HG03565 (cell line): ENCODE results near the gene ESPL1.
"Not testable (repeated sequence)": the region's sequence is repeated elsewhere in the genome, so short reads cannot be mapped to it uniquely, and the experiment has no call there.

Experiments
- ATAC-seq: cut with Tn5 transposase; IDR thresholded peaks from one replicate; pipeline ENCODE4 v1.9.1; 2021; ENCODE audit warnings: mild to moderate bottlenecking, moderate library complexity; ENCODE audit not compliant: unreplicated experiment

Gene ESPL1

DNA sequence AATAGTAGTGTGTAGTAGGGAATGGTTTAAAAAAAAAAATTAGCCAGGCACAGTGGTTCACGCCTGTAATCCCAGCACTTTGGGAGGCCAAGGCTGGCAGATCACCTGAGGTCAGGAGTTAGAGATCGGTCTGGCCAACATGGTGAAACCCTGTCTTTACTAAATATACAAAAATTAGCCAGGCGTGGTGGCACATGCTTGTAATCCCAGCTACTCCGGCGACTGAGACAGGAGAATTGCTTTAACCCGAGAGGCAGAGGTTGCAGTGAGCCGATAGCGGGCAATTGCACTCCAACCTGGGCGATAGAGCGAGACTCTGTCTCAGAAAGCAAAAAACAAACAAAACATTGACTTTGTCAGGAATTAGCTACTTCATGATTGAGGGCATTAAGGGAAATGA lies 29.0 kb downstream of the ESPL1 start:
- not testable (repeated sequence) for ATAC-seq

DNA sequence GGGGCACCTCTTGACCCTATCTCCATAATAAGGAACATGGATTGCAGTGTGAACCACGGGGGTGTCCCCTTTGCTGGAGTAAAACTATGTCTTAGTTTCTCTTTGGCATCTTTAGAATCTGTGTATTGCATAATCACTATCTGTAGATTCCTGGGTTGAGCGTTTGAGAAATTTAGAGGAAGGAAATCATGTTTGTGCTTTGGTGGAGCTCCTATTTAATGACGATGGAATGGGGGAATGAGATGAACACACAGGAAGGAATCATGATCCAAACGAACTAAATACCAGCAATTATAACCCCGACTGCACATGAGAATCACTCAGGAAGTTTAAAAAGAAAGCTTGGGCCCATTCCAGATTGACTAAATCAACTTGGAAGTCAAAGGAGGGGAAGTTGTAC lies 30.1 kb downstream of the ESPL1 start:
- ATAC-seq: no peak

DNA sequence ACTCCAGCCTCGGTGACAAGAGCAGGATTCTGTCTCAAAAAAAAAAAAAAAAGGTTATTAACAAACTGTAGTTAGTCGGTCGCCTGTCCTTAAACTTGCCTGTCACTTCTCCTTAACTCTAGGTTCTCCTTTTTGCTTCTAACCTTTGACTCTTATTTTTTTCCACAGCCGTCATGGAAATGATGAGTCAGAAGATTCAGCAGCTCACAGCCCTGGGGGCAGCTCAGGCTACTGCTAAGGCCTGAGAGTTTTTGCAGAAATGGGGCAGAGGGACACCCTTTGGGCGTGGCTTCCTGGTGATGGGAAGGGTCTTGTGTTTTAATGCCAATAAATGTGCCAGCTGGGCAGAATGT lies 31.0 kb downstream of the ESPL1 start:
- ATAC-seq: no peak

DNA sequence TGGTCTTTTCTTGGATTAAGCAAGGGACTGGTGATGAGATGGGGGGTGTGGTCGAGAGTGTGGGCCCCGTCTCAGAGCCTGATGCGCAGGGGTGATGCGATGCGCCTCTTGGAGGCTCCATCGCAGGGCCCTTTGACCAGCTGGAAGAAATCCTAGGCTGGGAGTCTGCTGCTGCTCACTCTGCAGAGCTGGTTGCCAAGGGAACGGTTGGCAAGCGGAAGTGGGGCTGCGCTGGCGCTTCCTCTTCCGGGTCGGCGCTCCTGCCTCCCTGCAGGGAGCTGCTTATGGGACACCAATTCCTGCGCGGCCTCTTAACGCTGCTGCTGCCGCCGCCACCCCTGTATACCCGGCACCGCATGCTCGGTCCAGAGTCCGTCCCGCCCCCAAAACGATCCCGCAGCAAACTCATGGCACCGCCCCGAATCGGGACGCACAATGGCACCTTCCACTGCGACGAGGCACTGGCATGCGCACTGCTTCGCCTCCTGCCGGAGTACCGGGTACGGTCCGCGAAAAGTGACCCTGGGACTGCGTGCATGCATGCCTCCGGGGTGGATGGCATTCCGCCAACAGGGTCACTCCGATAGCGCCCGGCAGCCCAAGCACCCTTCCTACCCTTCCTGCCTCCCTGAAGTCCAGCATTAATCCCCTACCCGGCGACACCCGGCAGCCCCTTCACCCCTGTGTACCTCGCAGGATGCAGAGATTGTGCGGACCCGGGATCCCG lies 31.5 kb downstream of the ESPL1 start, which contains the start of gene MYG1:
TSS of gene MYG1 (plus strand) at position 242 of the 727 bp plus-strand sequence. CDS start at position 285, 43 bp downstream.
- ATAC-seq: peak; percentile 49

DNA sequence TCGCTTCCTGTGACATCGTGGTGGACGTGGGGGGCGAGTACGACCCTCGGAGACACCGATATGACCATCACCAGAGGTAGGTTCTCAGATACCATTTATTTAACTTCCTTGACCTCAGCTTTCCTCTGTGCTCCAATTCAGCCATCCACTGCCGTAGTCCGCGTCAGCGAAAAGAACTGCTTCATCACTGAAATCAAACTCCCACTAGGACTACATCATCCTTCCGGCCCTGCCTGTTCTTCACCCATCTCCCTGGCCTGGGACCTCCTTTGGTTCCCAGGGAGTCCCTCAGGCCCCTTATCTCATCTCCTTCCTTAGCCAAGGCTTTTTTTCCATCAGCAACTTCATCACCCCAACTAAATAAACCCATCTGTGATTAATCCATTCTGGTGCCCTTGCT lies 32.1 kb downstream of the ESPL1 start:
- ATAC-seq: no peak

DNA sequence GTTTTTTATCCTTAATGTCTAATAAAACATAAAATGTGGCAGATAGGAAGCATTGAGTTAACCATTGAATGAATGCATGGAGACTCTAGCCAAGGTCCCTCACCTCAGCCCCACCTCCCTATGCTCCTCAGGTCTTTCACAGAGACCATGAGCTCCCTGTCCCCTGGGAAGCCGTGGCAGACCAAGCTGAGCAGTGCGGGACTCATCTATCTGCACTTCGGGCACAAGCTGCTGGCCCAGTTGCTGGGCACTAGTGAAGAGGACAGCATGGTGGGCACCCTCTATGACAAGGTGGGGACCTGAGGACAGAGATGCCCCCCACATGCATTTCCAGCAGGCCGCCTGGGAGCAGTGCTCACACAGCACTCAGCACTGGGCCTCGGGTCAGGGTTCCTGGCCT lies 34.8 kb downstream of the ESPL1 start:
- no peak for ATAC-seq

DNA sequence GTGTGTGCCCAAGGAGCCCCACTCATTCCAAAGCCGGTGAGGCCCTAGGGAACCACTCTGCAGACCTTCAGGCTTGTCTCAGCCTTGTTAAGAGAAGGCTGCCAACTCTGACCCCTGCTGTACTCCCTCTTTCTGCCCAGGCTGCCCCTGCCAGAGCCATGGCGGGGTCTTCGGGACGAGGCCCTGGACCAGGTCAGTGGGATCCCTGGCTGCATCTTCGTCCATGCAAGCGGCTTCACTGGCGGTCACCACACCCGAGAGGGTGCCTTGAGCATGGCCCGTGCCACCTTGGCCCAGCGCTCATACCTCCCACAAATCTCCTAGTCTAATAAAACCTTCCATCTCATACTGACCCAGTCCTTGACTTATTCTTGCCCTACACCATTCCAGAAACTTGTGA lies 38.7 kb downstream of the ESPL1 start:
- no peak for ATAC-seq

DNA sequence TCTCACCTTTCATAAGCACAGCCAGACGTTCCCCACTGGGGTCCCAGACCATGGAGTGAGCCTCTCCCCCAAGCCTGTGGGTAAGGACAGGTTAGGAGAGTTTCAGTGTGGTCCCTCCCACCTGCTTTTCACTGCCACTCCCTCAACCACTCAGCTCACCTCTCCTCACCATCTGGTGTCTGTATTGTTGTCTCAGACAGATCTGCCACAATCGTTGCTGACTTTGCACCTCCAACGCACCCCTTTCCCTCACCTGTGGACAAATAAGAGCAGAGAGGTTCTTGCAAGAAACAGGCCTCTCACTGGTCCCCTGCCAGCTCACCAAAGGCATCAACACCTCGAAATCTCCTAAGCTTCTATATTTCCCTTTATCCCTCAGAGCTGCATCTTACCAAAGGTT lies 40.2 kb downstream of the ESPL1 start:
- ATAC-seq: no peak

DNA sequence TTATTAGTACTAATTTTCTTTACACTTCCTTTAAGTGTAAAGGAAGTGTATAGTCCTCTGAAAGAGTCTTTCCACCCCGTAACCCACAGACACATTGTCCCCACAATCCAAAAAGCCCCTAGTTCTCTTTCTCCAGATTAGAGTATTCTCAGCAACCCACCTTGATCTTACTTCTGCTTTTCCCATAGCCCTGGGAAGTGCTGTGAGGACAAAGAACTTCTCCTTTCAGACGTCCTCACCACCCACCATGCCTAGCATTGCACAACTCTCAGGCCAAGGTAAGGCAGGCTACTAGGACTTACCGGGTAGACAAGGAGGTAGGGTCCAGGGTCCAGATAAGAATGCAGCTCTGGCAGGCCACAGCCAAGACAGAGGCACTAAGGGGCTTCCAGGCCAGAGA lies 45.9 kb downstream of the ESPL1 start:
- ATAC-seq: no peak

DNA sequence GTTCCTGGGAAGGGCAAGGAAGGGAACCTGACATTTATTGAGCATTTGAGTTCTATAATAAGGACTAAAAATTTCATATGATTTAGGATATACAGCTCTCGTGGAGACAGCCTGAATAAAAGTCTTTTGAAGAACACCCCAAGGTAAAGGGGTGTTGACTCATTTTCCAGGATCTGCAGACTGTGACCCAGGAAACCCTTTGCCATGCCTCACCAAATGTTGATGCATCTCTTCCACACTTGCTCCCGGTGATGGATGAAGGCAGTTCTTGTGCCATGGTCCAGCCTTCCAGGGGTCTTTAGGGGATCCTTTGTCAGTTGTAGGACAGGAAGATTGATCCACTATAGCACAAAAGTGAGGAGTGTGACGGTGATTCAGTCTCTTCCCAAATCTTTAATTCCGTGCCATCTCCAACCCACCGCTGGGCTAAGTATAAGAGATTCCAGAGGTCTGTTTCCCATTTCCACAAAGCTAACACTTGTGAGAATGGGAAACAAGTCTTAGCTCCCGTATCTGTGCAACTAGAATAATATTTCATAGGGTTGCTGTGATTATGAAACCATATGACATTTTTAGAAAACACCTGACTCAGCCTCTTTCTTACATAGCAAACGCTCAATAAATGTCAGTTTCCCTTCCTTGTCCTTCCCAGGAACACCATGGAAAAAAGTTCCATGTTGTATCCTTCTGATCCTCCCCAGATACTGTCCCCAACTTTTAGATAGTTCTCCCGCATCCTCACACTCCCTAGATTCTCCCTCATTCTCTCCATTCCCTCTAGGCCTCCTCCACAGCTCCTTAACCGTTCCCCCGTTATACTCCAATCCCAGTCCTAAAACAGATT lies 52.5 kb downstream of the ESPL1 start:
- no peak for ATAC-seq

DNA sequence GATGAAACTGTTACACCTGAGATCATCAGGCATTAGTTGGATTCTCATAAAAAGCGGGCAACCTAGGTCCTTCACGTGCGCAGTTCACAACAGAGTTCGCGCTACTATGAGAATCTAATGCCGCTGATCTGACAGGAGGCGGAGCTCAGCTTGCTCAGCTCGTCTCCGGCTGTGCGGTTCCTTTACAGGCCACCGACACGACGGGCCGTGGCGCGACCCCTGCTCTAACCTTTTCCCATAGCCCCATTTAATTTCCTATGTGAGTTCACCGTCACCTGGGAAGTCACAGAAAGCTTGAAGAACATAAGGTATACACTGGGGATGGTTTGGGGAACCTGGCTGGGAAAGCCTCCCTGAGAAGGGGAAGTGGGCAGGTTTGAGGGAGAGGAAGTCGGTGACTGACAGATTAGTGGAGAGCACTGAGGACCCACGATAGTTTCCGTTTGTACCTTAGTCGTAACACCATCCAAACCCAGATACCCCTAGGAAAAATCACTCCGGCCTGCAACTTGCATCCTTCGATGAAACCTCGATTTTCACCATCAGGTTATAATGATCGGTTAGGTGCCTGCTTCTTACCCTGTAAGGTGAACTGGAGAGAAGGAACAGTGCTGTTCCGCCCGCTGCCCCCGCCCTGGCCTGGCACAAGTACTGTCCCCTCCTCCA lies 56.1 kb downstream of the ESPL1 start:
- no peak for ATAC-seq

DNA sequence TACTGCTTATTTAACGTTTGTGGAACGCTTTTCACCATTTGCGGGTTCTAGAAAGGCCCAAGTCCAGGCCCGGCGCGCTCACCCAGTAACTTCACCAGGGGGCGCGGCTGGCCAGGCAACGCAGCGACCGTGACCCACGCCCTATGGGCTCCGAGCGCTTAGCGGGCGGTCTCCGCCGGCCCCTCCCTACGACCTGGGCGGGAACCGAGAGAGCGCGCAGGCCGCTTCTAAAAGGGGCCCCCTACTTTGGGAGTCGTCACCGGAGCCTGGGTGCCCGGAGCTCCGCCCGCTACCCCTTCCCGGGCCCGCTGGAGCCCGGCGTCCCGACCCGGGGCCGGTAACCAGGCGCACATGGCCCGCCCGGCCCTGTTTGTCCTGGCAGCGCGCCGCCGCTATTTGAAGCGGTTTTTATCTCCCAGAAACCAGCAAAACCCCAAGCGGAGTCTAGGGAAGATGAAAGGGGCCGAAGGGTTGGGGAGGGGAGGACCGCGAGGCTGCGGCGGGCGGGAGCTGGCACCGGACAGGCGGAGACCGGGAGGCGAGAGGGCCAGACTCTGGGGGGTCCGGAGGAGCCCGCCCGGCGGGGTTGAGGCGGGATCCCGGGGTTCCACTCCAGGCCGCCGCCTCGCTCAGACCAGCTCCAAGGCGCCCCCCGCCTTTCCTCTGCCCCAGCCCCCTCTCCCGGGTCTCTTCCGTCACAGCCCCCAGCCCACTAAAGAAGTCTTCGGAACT lies 56.8 kb downstream of the ESPL1 start:
- ATAC-seq: peak; percentile 32

DNA sequence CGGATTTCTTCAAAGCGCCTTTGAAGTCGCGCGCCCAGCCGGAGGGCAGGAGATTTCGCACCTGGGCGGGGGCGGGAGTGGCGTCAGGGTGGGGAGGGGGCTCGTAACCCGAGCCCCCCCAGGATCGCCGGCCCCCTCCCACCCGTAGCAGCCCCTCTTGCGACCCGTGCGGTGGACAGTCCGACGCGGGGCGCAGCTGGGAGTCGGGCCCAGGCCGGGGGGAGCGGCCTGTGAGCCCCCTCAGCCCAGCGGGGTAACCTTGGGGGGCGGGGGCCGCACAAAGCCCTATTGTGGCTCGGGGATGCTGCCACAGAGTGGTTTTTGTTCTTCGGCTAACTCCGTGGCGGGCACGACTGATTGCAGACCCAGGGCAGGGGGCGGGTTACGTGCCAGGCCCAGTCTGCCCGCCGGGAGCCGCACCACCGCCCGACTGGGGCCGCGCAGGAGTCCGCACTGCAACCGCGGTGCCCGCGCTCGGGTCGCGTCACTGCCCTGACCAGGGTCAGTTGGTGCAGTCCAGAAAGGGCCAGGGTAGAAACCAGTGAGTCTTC lies 57.5 kb downstream of the ESPL1 start:
- no peak for ATAC-seq

DNA sequence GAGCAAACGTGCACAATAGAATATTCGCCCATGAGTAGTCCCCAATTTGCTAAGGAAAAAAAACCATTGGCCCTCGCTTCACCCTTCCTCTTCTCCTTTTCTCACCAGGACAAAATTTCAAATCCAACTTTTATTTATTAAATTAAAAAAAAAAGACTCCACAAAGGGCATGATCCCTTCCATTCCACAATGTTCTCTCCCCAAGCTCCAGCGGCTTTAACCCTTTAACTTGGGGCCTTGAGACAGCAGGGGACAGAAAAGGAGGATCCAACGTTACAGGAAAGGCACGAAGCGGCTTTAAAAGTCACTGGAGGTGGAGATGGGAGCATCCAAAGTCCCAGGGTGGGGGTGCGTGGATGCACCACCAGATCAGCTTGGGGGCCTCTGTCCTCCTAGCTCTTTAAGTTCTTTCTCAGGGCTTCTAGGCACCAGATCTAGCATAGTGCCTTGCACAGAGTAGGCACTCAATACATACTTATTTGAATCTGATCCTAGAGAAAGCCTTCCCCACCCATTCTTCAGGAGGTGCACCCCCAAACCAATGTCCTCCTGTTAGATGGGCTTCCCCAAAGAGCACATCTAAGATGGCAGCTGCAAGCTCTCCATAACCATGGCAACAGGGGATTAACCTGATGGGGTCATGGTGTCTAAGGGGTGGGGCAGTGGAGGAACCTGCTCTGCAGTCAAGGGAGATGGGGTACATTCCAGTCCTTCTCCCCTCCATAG lies 58.5 kb downstream of the ESPL1 start:
- no peak for ATAC-seq

DNA sequence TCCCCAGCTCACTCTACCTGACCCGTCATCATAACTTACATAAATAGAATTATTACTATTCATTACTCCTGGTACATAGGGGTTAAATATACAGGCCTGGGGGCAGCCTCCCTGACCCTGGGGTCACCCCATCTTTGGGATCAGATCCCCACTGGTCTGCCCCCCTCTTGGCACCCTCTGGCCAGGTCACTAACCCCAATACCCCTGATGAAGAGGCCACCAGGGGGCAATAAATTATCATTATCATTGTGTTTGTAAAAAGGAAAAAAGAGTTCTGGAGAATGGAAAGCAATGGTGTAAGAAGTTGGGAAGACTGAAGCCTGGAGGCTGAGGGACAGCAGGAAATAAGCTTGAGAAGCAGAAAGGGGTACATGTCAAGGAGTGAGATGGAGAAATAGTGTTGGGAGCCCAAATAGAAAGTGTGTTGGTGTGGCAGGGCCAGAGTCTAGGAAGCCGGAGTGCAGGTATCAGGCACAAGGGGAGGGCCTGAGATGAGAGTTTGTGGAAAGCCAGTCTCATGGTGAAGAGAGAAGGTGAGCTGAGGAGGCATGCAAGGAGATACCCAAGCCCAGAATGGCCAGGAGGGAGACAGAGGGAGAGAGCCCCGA lies 59.4 kb downstream of the ESPL1 start:
- no peak for ATAC-seq

DNA sequence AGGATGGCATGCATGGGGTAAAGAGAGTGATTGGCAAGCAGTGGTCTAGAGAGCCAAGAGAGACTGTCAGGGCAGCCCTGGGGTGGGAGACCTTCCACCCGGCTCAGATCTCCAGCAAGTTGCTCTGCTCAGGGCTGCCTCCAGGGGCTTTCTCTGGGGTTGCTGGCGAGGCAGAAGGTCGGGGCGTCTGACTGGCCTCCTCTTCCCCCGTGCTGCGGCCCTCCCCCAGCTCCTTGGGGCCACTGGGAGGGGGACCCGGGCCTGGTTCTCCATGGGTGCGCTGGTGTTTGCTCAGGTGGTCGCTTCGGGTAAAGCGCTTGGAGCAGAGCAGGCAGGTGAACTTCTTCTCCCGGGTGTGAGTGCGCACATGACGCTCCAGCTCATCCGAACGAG lies 59.9 kb downstream of the ESPL1 start:
- ATAC-seq: no peak

DNA sequence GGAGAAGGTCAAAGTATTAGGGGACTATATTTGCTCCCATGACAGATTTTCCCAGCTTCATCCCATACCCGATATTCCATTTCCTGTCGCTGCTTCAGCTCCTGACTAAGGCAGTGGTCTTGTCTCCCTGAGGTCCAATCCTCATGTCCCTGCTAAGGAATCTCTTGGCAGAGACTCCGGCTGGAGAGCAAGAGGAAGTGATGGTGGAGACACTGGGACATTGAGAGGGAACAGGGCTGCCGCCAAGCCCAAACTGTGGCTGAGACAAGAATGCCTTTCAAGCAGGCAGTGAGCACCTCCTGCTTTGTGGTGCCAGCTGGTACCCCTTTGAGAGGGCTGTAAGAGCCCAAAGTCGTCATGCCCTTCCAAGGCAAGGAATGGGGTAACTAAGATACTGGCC lies 62.6 kb downstream of the ESPL1 start:
- no peak for ATAC-seq

DNA sequence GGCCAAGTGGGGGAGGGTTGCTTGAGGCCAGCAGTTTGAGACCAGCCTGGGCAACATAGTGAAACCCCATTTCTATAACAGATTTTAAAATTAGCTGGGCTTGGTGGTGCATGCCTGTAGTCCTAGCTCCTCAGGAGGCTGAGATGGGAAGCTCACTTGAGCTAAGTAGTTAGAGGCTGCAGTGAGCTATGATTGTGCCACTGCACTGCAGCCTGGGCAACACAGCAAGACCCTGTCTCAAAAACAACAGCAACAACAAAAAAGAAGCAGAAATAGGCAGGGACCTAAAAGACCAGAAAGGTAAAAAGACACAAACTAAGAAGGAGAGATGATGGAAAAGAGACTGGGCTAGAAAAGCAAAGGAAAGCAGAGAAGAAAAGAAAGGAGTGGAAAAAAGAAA lies 64.2 kb downstream of the ESPL1 start:
- ATAC-seq: not testable (repeated sequence)

DNA sequence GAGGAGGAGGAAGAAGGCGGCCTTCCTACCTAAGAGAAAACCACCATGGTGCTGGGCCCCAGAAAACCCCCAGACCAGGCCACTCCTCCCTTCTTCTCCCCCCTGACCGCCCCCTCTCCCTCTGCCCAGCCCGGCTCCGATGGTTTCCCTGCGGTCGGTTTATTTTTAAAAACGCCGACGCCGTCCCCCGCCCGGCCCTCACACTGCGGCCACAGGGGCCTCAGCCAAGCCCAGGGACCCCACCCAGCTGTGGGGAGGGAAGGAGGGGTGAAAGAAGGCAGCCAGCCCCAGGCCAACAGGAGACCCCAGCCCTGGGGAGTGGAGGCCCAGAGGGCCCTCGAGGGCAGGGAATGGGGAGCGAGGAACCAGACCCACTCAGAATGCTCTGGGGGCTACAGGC lies 64.6 kb downstream of the ESPL1 start:
- ATAC-seq: no peak

DNA sequence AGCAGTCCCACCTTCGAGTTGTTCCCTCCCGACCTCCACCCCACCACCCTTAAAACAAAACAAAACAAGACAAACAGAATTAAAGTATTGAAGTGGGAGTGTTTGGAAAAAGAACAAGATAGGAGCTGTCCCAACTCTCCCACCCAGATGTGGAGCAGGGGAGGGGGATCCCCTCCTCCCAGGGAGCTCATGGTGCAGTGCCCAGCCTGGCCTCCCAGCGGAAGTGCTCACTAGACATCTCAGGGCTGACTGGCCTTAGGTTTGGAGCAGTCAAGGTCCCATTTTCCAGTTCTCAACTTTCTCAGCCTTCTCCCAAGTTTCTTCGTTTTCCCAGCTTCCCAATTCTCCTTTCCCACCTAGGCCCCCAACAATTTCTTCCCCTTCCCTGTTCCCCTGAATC lies 65.2 kb downstream of the ESPL1 start:
- no peak for ATAC-seq
